ENCODE results near the gene UBE3D.

Gene UBE3D

DNA sequence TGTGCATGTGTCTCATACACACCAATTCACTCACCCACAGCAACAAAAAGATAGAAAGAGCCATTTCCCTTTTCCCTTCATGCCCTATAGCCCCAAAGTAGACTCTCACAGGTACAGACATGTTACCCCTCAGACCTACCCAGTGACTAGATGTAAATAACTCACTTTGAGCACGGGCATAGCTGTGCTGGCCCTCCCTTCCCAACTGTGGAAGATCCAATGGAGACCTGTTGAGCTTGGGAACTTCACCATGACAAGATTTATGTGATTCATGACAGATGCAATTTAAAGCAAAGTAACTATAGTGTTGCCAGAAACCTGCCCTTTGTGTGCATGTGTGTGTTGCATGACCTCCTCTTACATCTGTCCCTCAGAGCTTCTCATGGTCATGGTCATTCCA lies 175.4 kb downstream of the UBE3D start:
- Histone ChIP-seq H2AFZ (ENCODE audit: low read length) (no peak overlapping the region), H3K9me2 (replicated peaks; ENCODE audit: insufficient read depth, low read length) (no peaks in the 10 kb centered on the region), H3K9me3 (replicated peaks; ENCODE audit: insufficient read depth, low read length) (no peaks in the 10 kb centered on the region), H3K4me3 (ENCODE audit: low read length) (no peak overlapping the region), H3K36me3 (replicated peaks; ENCODE audit: insufficient read depth, low read length) (no peaks in the 10 kb centered on the region), H3K4me1 (ENCODE audit: low read length) (no peaks in the 10 kb centered on the region), H3K79me2 (ENCODE audit: low read length) (no peaks in the 10 kb centered on the region), H4K20me1 (ENCODE audit: insufficient read depth, low read length) (no peaks in the 10 kb centered on the region), H3F3A (ENCODE audit: insufficient read depth, low read length) (no peaks in the 10 kb centered on the region), H3K27ac (ENCODE audit: low read length) (no peak overlapping the region), H3K27me3 (replicated peaks; ENCODE audit: insufficient read depth, low read length) (no peaks in the 10 kb centered on the region), H3K4me2 (ENCODE audit: low read depth, low read length) (no peak overlapping the region), H3K9ac (ENCODE audit: low read length) (no peak overlapping the region)
- TF ChIP-seq EZH2 (optimal IDR thresholded peaks at IDR 0.05; ENCODE audit: low read depth, low read length) (no peak), EZH2phosphoT487 (IDR thresholded peaks at IDR 0.05; ENCODE audit: low read length) (no peak)
- TF ChIP-seq, protein P1, sequence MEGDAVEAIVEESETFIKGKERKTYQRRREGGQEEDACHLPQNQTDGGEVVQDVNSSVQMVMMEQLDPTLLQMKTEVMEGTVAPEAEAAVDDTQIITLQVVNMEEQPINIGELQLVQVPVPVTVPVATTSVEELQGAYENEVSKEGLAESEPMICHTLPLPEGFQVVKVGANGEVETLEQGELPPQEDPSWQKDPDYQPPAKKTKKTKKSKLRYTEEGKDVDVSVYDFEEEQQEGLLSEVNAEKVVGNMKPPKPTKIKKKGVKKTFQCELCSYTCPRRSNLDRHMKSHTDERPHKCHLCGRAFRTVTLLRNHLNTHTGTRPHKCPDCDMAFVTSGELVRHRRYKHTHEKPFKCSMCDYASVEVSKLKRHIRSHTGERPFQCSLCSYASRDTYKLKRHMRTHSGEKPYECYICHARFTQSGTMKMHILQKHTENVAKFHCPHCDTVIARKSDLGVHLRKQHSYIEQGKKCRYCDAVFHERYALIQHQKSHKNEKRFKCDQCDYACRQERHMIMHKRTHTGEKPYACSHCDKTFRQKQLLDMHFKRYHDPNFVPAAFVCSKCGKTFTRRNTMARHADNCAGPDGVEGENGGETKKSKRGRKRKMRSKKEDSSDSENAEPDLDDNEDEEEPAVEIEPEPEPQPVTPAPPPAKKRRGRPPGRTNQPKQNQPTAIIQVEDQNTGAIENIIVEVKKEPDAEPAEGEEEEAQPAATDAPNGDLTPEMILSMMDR (IDR thresholded peaks at IDR 0.05; ENCODE audit: low read length): no peak
- no peak for DNase-seq

DNA sequence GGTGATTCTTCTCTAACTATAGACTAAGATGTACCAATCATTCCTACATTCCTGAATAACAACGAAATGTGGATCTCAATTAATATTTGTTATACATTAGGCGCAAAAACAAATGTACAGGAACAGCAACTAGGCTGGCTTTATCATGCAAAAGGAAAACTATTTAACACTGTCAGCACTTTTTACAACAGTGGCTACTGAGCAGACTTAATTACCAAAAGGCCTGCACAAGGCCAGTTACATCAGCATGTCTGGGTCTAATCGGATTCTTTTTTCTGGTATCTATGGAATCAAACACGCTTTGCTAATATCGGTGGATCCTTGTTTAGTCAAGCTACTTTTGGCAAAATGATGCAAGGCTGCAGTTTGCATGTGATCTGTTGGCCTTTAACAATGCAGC lies 176.5 kb downstream of the UBE3D start:
- Histone ChIP-seq H3K4me1 (ENCODE audit: low read length) (no peaks in the 10 kb centered on the region), H3K27me3 (replicated peaks; ENCODE audit: insufficient read depth, low read length) (no peaks in the 10 kb centered on the region), H3K79me2 (ENCODE audit: low read length) (no peaks in the 10 kb centered on the region), H3K36me3 (replicated peaks; ENCODE audit: insufficient read depth, low read length) (no peaks in the 10 kb centered on the region), H3K9ac (ENCODE audit: low read length) (no peak overlapping the region), H3K9me2 (replicated peaks; ENCODE audit: insufficient read depth, low read length) (no peaks in the 10 kb centered on the region), H3K4me3 (ENCODE audit: low read length) (no peak overlapping the region), H3F3A (ENCODE audit: insufficient read depth, low read length) (no peaks in the 10 kb centered on the region), H2AFZ (ENCODE audit: low read length) (no peak overlapping the region), H3K4me2 (ENCODE audit: low read depth, low read length) (no peak overlapping the region), H4K20me1 (ENCODE audit: insufficient read depth, low read length) (no peaks in the 10 kb centered on the region), H3K27ac (ENCODE audit: low read length) (no peak overlapping the region), H3K9me3 (replicated peaks; ENCODE audit: insufficient read depth, low read length) (no peaks in the 10 kb centered on the region)
- no peak for TF ChIP-seq EZH2 (optimal IDR thresholded peaks at IDR 0.05; ENCODE audit: low read depth, low read length)
- TF ChIP-seq, protein P1 (IDR thresholded peaks at IDR 0.05; ENCODE audit: low read length): no peak
- DNase-seq: no peak

DNA sequence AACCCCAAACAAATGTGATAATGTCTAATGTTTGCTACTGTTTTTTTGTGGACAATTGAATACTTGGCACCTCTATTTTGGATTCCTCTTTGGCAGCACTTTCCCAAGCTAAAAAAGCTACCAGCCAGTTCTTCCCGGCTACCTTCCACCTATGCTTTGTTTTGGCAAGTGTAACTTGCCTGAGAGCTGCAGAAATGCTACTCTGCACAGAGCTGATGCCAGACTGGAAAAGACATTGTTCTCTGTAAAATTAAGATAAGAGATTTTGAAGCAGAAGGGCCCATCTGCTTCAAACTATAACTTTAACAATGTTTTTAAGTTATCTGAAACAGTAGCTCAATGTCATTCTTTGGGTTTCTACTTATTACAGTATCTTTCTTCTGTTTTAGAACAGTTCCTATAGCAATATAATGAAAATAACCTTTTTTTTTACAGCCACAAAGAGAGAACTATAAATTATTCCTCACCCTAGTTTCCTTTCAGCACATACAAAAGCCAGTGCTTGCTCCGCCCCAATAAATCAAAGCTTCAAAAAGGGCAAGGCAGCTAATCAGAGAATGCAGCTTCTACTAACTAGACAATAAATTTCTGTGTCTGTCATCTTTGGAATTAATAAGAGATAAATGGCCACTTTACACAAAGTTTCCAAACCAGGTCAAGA lies 183.1 kb downstream of the UBE3D start:
- Histone ChIP-seq H3K9me3 (replicated peaks; ENCODE audit: insufficient read depth, low read length) (no peaks in the 10 kb centered on the region), H4K20me1 (ENCODE audit: insufficient read depth, low read length) (no peaks in the 10 kb centered on the region), H3K27me3 (replicated peaks; ENCODE audit: insufficient read depth, low read length) (no peaks in the 10 kb centered on the region), H3K4me2 (ENCODE audit: low read depth, low read length) (no peak overlapping the region), H3K27ac (ENCODE audit: low read length) (no peak overlapping the region), H2AFZ (ENCODE audit: low read length) (no peak overlapping the region), H3K4me3 (ENCODE audit: low read length) (no peak overlapping the region), H3K9me2 (replicated peaks; ENCODE audit: insufficient read depth, low read length) (no peaks in the 10 kb centered on the region), H3K36me3 (replicated peaks; ENCODE audit: insufficient read depth, low read length) (no peaks in the 10 kb centered on the region), H3K9ac (ENCODE audit: low read length) (no peak overlapping the region), H3F3A (ENCODE audit: insufficient read depth, low read length) (no peaks in the 10 kb centered on the region), H3K79me2 (ENCODE audit: low read length) (no peaks in the 10 kb centered on the region), H3K4me1 (ENCODE audit: low read length) (no peaks in the 10 kb centered on the region)
- TF ChIP-seq EZH2phosphoT487 (IDR thresholded peaks at IDR 0.05; ENCODE audit: low read length) (no peak), EZH2 (optimal IDR thresholded peaks at IDR 0.05; ENCODE audit: low read depth, low read length) (no peak)
- TF ChIP-seq, protein P1 (IDR thresholded peaks at IDR 0.05; ENCODE audit: low read length): no peak
- DNase-seq: no peak
